ENCODE results near the gene UGT2B17. TPM values are rescaled to one million over a fixed set of nuclear protein-coding genes. Genes with fewer than 3 reads are reported as not detected.
"Not testable (repeated sequence)": the region's sequence is repeated elsewhere in the genome, so short reads cannot be mapped to it uniquely, and the experiment has no call there.

The UGT2B17 gene
- total RNA-seq, 1 experiment from 2014 or later: not detected

DNA sequence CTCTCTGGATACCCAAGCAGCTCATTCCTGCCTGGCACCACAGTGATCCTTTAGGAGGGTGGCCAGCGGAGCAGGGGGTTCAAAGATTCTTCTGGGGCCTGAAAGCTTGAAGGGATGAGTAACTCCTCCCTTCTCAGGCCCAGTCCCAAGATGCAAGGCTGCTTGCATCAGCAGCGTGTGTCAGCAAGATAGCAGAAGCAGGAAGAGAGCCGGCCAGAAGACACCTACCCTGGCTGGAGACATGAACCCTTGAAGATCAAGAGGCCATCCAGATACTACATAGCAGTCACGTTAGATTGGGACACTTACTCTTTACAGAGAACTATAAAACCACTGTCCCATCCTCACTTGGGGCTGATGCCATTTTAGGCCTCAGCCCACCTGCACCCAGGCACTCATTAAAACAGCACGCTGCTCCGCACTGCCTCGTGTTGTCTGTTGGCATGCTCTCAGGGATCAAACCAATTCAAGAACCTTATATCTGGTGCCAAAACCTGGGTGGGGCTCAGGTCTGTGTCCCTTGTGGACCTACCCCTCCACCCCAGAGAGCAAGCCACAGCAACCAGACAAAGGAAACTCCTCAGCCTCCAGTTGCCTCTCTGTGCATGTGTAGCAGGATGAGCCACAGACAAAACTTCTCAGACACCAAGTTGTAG lies 6.5 kb downstream of the UGT2B17 start:
- DNase-seq (ENCODE audit: low spot score): no peak

GRCh38 chr4:68569036-68569435 lies 7.1 kb downstream of the UGT2B17 start:
- DNase-seq (ENCODE audit: low spot score): not testable (repeated sequence)

- not testable (repeated sequence) for DNase-seq (ENCODE audit: low spot score)
Observed at GRCh38 chr4:68568535-68568934, 7.6 kb downstream of the UGT2B17 start.

DNA sequence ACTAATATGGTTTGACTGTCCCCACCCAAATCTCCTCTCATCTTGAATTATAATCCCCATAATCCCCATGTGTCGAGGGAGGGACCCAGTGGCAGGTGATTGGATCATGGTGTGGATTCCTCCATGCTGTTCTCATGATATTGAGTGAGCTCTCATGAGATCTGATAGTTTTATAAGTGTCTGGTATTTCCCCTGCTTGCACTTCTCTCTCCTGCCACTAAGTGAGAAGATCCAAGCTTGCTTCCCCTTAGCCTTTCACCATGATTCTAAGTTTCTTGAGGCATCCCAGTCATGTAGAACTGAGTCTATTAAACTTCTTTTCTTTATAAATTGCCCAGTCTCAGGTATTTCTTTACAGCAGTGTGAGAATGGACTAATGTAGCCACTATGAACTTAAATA lies 9.8 kb downstream of the UGT2B17 start:
- not testable (repeated sequence) for DNase-seq (ENCODE audit: low spot score)

DNA sequence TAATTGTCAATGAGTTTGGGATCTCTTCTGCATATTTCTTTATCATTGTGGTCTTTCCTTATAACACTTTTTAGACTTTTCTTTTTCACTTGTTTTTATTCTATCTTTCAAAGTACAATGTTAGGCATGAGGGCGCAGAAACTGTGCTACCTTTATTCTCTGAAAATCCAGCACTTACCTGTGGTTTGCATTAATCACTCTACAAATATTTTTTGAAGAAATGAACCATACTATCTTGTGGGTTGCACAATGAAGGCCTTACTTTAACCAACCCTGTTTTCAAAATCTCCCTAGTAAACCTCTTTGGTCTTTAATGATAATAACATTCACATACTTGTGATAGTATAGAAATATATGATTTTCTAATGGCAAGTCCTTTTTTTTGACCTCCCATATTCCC lies 11.0 kb downstream of the UGT2B17 start:
- DNase-seq (ENCODE audit: low spot score): not testable (repeated sequence)

GRCh38 chr4:68560364-68561070 lies 15.6 kb downstream of the UGT2B17 start:
- not testable (repeated sequence) for DNase-seq (ENCODE audit: low spot score)

GRCh38 chr4:68553830-68554229 lies 22.3 kb downstream of the UGT2B17 start:
- DNase-seq (ENCODE audit: low spot score): not testable (repeated sequence)

DNA sequence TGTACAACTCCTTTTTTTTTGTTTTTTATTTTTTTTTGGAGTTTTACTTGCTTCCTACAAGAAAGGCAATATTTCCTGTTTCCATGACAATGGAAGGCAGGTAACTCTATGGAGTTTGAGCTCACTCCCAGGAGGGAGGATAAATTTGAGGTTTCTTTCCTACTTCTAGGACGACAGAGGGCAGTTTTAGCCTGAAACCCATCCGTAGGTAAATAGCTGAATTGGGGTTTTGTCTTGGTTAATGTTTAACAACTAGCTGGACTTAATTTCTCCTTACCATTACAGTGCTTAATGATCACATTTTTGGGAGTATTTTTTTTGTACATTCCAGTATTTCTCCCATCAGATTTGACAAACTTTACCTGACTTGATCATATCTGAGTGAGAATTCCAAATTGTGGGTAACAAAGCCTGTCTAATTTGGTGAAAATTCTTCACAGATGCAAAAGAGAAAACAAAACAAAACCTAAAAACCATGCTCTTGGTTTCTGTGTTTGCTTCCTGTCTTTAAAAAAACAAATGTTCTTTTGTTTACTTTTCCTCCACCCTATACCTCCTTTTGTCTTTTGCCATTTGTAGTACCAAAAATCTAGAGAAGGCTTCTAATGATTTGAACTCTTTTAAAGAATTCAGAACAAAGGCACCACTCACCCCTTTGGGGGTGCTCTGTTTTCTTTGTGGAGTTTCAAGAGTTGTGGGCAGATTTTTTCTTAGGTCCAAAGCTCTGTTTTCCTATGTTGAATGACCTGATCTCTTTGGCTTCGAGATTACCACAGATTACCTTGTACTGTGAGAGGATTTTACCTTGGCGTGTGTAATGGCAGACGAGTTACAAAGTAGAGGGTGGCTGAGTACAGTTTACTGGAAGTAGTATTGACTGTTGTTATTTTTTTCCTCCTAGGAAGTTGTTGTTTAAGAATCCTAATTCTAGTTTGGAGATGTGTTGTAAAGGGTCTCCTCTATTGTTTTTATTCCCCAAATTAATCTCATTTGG lies 23.0 kb downstream of the UGT2B17 start:
- not testable (repeated sequence) for DNase-seq (ENCODE audit: low spot score)

DNA sequence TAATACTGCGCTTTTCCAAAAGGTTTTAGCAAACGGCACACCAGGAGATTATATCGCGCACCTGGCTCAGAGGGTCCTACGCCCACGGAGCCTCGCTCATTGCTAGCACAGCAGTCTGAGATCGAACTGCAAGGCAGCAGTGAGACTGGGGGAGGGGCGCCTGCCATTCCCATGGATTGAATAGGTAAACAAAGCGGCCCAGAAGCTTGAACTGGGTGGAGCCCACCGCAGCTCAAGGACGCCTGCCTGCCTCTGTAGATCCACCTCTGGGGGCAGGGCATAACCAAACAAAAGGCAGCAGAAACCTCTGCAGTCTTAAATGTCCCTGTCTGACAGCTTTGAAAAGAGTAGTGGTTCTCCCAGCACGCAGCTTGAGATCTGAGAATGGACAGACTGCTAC lies 33.4 kb downstream of the UGT2B17 start:
- not testable (repeated sequence) for DNase-seq (ENCODE audit: low spot score)

- DNase-seq (ENCODE audit: low spot score): no peak
Observed at GRCh38 chr4:68536375-68536774, 39.7 kb downstream of the UGT2B17 start.

GRCh38 chr4:68535974-68536373 lies 40.1 kb downstream of the UGT2B17 start:
- DNase-seq (ENCODE audit: low spot score): no peak

GRCh38 chr4:68522232-68522631 lies 53.9 kb downstream of the UGT2B17 start:
- DNase-seq (ENCODE audit: low spot score): not testable (repeated sequence)

DNA sequence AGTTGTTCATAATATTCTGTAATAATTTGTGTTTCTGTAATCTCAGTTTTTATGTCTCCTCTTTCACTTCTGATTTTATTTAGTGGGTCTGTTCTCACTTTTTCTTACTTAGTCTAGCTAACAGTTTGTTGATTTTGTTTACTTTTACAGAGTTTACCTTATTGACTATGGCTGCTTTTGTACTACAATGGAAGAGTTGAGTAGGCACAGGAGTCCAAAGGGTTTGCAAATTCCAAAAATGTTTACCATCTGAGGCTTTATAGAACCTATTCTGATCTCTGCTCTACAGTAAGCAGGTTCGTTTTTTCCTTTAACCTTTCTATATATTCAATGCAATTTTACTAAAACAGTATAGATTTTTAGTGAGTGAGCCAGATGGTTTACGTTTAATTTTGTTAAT lies 55.1 kb downstream of the UGT2B17 start:
- DNase-seq (ENCODE audit: low spot score): no peak

- DNase-seq (ENCODE audit: low spot score): no peak
Observed at GRCh38 chr4:68518889-68519288, 57.2 kb downstream of the UGT2B17 start.

DNA sequence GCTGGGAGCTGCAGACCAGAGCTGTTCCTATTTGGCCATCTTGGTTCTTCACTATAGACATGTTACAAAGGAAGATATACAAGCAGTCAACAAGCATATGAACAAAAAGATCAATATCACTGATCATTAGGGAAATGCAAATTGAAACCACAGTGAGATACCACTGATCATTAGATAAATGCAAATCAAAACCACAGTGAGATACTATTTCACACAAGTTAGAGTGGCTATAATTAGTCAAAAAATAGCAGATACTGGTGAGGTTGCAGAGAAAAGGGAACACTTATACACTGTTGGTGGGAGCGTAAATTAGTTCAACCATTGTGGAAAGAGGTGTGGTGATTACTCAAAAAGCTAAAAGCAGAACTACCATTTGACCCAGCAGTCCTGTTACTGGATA lies 70.7 kb downstream of the UGT2B17 start:
- not testable (repeated sequence) for DNase-seq (ENCODE audit: low spot score)

- not testable (repeated sequence) for DNase-seq (ENCODE audit: low spot score)
Observed at GRCh38 chr4:68504836-68505235, 71.3 kb downstream of the UGT2B17 start.

GRCh38 chr4:68503462-68503861 lies 72.7 kb downstream of the UGT2B17 start:
- not testable (repeated sequence) for DNase-seq (ENCODE audit: low spot score)

DNA sequence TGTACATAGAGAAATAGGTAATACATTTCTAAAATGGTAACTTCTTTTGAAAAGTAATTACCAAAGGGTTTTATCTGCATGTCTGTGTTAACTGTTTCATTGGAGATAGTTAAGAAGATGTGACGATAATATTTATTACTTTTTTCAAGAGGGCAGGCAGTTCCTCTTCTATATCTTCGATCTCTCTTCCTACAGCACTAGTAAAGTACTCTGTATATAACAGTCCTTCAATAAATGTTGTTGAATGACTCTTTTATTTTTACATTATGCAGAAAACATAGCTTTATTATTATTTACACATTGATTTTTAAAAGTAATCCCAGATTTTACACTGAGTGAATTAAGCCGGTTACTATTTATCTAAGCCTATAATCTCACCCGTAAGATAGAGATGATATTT lies 77.1 kb downstream of the UGT2B17 start:
- no peak for DNase-seq (ENCODE audit: low spot score)

DNA sequence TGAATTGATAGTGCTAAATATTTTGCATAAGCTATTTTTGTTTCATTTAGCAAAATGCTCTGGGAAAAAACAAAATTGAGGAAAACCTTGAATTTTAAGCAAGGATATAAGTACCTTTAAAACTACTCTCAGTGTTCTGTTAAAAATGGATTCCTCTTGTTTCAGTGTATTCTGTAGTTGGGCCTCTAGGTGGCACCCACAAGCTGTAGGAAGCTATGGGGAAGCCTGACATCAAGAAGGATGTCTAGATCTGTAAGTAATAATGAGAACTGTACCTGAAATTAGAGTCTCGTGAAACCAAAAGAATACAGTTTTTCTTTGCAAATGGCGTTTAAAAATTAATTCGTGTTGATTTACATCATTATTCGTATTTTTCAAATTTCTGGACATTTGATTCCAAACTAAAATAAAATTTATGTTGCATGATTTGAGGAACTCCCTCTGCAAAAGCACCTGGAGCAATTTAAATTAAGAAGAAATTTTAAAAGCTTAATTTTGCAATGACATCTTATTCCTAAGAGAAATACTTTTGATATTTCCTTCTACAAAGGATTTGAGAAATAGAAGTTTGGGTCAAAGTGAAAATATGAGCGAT lies 77.6 kb downstream of the UGT2B17 start:
- peak; percentile 31 for DNase-seq (ENCODE audit: low spot score)

GRCh38 chr4:68494688-68495087 lies 81.4 kb downstream of the UGT2B17 start:
- DNase-seq (ENCODE audit: low spot score): no peak

DNA sequence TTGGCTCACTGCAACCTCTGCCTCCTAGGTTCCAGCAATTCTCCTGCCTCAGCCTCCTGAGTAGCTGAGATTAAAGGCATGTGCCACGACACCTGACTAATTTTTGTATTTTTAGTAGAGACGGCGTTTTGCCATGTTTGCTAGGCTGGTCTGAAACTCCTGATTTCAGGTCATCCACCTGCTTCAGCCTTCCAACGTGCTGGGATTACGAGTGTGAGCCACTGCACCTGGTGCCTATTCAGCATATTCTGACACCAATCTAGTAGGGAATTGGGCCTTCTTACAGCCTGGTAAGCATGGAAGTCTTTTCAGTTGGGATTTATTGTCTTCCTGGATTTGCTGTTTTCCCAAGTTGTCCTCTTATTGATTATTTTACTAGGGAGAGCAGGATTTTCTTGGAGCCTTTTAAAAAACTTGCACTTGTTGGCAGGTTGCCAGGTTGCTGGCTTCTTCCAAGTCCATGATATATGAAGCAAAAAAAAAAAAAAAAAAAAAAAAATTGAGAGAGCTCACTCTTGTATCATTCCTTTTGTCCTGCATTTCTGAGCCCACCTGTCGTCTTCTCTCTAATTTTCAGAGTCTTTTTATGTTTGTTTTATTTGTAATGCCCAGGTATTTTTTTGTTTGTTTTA lies 85.2 kb downstream of the UGT2B17 start:
- no peak for DNase-seq (ENCODE audit: low spot score)
